Measurements from ENCODE around the gene PTPRS.

PTPRS gene

DNA sequence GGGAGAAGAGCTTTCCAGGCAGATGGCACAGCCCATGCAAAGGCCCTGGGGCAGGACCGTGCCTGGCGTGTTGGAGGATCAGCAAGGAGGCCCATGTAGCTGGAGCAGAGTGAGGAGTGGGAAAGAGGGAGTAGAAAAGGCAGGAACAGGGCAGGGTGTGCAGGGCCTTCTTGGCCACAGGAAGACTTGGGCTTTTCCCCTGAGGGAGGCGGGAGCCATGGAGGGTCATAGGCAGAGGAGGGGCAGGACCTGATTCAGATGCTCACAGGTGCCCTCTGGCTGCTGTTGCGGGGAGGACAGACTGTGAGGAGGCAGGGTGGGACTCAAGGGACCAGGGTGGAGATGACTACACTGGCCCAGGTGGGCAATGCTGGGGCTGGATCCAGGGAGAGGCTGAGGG is 13.8 kb upstream of the PTPRS start:
- FAIRE-seq, result no peak

DNA sequence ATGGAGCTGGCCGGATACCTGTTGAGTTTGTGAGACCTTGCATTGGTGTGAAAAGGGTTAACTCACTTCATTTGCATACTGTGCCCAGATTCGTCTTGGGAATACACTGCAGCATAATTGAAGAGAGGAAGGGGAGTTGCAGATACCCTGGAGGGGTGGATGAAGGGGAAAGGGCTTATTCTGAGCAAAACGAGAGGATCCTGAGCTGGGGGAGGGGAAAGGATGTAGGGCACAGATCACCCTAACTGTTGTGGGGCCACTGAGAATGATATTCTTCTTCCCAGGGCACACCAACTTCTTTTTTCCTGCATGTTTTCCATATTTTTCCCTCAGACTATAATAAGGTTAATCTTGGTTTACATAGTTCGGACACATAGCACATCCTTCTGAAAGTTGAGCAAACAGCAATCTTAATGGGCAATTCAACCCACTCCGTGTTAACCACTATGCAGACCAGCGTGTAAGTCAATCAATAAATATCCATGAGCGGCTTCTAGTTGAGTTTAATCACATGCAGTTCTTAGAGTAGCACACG is 11.7 kb upstream of the PTPRS start:
- FAIRE-seq, result peak; percentile 89

DNA sequence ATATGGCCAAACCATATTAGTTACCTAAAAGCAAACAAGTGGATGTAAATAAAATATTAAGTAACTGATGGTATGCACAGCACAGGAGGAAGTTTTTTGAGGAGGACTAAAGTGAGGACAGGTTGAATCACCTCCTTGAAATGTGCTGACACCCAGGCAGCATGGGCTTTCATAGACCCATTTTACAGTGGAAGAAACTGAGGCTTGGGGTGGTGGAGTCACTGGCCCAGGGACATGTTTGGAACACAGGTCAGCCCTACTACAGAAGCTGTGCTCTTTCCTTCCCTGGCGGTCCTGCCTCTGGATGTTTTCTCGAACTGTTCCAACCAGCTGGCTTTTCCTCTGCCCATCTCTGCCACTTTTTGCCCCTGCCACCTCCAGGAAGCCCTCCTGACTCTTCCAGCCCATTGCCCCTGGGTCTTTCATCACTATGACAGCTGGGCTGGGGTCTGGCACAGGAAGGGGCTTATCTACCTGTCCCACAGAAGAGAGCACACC is 11.2 kb upstream of the PTPRS start:
- no peak for FAIRE-seq

DNA sequence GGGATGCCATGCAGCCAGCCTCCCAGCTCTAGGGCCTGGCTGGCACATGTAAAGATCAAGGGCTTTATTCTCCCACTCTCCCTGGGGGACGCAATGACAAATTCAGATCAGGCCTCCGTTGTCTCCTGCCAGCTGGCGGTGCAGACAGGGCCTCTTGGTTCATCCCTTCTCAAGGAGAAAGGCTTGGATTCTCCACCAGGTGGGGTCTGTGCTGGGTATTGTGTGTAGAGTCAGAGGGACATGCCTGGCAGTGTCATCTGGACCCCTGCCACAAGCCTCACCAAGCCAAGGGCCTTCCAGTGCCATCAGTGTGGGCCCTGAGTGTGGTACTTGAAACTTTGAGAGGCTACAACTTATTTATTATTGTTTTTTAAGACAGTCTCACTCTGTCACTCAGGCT is 8.4 kb upstream of the PTPRS start:
- no peak for FAIRE-seq

GRCh38 chr19:5345895-5346386 is 5.3 kb upstream of the PTPRS start:
- no peak for FAIRE-seq

DNA sequence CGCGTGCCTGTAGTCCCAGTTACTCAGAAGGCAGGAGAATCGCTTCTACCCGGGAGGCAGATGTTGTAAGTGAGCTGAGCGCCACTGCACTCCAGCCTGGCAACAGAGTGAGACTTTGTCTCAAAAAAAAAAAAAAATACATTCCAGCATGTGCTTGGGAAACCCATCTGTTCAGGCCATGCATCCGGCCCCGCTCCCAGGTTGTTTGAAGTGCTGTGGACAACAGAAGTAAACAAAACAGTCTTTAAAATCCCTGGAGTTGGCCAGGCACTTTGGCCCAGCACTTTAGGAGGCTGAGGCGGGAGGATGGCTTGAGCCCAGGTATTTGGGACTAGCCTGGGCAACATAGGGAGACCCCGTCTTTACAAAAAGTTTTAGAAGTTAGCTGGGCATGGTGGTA is 3.2 kb upstream of the PTPRS start:
- FAIRE-seq, result no peak

GRCh38 chr19:5342573-5343201 is 2.1 kb upstream of the PTPRS start:
- no peak for FAIRE-seq

GRCh38 chr19:5341981-5342380 is 1.4 kb upstream of the PTPRS start:
- FAIRE-seq, result no peak

DNA sequence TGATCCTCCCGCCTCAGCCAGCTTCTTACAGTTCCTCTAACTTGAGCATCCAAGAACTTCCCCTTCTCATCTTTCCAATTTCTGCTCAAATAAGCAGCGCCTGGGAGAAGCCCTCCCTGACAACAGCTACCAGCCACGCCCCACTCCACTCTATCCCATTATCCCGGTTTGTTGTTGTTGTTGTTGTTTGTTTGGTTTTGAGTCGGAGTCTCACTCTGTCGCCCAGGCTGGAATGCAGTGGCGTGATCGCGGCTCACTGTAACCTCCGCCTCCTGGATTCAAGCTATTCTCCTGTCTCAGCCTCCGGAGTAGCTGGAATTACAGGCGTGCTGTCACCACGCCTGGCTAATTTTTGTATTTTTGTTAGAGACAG is 822 bp upstream of the PTPRS start:
- no peak for FAIRE-seq

DNA sequence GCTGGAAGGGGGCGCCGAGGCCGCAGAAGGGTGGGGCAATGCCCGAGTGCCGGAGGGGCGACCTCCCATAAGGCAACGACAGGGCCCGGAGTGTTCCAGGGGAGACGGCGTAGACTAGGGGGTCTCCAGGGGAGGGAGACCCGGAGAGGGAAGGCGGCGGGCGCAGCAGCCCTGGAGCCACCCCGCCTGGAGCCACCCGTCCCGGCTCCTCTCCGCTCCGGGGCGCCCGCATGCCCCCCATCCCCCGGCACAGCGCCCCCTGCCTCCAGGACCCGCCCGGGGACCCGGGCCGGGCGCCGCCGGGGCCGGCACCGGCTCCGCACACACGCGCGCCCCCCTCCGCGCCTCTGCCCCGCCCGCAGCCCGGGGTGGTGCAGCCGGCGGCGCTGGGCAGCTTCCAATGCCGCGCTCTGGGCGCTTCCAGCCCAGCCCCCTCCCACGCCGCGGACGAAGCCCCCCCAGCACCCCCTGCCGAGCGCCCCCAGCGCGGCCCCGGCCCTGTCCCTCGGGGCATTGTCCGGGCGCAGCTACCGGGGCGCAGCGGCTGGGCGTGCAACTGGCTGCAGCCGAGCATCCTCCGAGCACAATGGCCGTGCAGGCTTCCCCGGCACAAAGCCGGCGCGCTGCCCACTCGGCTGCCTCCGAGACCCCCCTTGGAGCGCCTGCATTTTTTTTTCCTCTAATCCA is 519 bp downstream of the PTPRS start:
- FAIRE-seq, result no peak

GRCh38 chr19:5339198-5339949 is 1.2 kb downstream of the PTPRS start:
- no peak for FAIRE-seq

DNA sequence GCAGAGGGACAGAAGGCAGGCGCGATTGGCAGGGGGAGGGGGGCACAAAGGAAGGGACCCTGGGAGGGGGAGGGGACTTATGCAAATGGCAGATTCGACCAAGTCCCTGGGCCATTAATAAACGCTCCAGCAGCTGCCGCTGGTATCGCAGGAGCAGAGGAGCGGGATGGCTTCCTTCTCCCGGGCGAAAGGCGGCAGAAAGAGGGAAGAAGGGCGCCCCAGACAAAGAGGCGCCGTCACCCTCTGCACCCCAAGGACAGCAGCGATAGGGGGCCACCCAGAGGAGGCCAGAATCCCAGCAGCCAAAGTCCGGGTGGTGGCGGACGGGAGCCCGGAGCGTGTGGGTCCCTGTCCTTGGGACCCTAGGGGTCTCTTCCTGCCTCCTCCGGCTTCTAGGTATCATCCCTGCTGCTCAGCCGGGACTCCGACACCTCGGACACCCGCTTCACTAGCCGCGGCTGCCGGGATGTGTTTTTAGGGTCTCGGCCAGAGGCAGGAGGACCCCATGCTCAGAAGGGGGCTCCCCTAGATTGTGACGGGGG is 1.9 kb downstream of the PTPRS start:
- FAIRE-seq, result no peak

GRCh38 chr19:5337708-5338655 is 2.6 kb downstream of the PTPRS start:
- FAIRE-seq, result no peak

DNA sequence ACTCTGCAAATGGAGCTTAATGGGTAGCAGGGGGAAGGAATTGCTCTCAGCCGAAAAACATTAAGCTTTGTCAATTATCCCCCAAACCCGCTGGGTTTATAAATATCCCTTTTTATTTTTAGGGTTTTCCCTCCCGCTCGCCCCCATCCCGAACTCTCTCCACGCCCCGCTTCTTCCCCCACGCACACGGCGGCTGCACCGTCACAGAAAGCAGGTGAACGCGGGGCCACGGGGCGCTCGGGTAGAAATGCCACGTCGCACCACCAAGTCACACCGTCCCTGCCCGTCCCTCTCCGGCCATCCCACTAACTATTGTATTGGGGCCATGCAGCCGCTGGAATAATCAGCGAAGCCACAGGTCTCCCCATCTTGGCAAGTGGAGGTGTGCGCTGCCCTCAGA is 3.5 kb downstream of the PTPRS start:
- FAIRE-seq, result no peak

- no peak for FAIRE-seq
These were observed 4.2 kb downstream of the PTPRS start for GRCh38 chr19:5336195-5336965.

GRCh38 chr19:5335593-5335992 is 5.0 kb downstream of the PTPRS start:
- FAIRE-seq, result no peak

- FAIRE-seq, result no peak
These were observed 5.7 kb downstream of the PTPRS start for GRCh38 chr19:5334824-5335500.

DNA sequence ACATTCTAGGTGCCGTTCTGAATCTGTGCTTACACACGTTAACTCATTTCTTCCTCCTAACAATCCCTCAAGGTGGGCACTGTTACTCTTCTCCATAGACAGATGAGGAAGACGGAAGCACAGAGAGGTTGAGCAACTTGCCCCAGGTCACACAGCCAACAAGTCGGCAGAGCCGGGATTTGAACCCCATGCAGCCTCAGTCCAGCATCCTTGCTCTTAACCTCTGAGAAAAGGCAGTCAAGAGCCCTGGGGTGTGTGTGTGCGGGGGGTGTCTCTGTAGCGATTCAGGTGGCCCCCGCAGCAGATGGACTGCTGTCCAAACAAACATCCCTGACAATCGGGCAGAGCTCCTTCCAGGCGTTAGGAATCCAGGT is 6.3 kb downstream of the PTPRS start:
- no peak for FAIRE-seq

- FAIRE-seq, result no peak
These were observed 6.8 kb downstream of the PTPRS start for GRCh38 chr19:5333581-5334365.

- no peak for FAIRE-seq
These were observed 8.1 kb downstream of the PTPRS start for GRCh38 chr19:5332501-5332900.
